ENCODE results near the gene CREBL2.

- TF ChIP-seq POLR2A (IDR thresholded peaks at IDR 0.05; ENCODE audit: low read depth, low read length) (no peak), POLR2AphosphoS5 (IDR thresholded peaks at IDR 0.05; ENCODE audit: low read depth, low read length) (no peak), TAF1 (IDR thresholded peaks at IDR 0.05; ENCODE audit: low read depth, low read length) (no peak), POU2F2 (IDR thresholded peaks at IDR 0.05; ENCODE audit: low read depth, low read length) (no peak), PAX5 (IDR thresholded peaks at IDR 0.05; ENCODE audit: insufficient read depth, low read length, severe bottlenecking) (no peak), SPI1 (IDR thresholded peaks at IDR 0.05; ENCODE audit: low read depth, low read length) (no peak)
These were observed 10.7 kb downstream of the CREBL2 start for GRCh38 chr12:12622418-12622817.
